Left ventricle myocardium inferior (tissue), 1 donor: Measurements from ENCODE around the gene STC2. TPM values are rescaled to one million over a fixed set of nuclear protein-coding genes. Genes with fewer than 3 reads are reported as not detected.
"Not testable (repeated sequence)": the region's sequence is repeated elsewhere in the genome, so short reads cannot be mapped to it uniquely, and the experiment has no call there.

Experiments
- DNase-seq: peaks from one replicate; pipeline ENCODE4 v3.0.0-alpha.2; 2020
- H3K27ac ChIP-seq: fragments of 200-600 bp; replicated peaks from 2 replicates; pipeline ENCODE4 v1.8.0; 2021
- H3K27me3 ChIP-seq: fragments of 200-600 bp; 2 replicates; pipeline ENCODE4 v1.8.0; 2021; ENCODE audit warnings: low read depth
- H3K36me3 ChIP-seq: fragments of 200-600 bp; 2 replicates; pipeline ENCODE4 v1.8.0; 2021
- H3K4me1 ChIP-seq: fragments of 200-600 bp; 2 replicates; pipeline ENCODE4 v1.8.0; 2021
- H3K4me3 ChIP-seq: fragments of 200-600 bp; 2 replicates; pipeline ENCODE4 v1.8.0; 2021; ENCODE audit warnings: mild to moderate bottlenecking, moderate library complexity
- H3K9me3 ChIP-seq: fragments of 200-600 bp; replicated peaks from 2 replicates; pipeline ENCODE4 v1.8.0; 2021
- intact Hi-C: fragments of 100-400 bp; cut with micrococcal nuclease; formaldehyde crosslinking; loops from one replicate; pipeline ENCODE4 v1.11.0; 2022
- long read RNA-seq: library from polyadenylated mRNA; unstranded; transcript quantifications from one replicate; pipeline ENCODE4 v2.0.0, GENCODE V29; 2021
- total RNA-seq: library from RNA; stranded (reverse); fragmentation: NEBNext Ultra II Directional; extraction: Animal tissue kit (Norgen Biotek cat#: 25700); gene quantifications from one replicate; pipeline ENCODE4 v1.2.1, GENCODE V29; 2021
- TF ChIP-seq, protein P1 (sequence below): fragments of 200-600 bp; IDR thresholded peaks from 2 replicates; pipeline ENCODE4 v1.8.0; 2021; ENCODE audit warnings: antibody characterized with exemption, mild to moderate bottlenecking, borderline replicate concordance
- donor health status: DM: no; HTN: yes; CAD: no; lungs with severe emphysema.

Gene STC2, protein sequence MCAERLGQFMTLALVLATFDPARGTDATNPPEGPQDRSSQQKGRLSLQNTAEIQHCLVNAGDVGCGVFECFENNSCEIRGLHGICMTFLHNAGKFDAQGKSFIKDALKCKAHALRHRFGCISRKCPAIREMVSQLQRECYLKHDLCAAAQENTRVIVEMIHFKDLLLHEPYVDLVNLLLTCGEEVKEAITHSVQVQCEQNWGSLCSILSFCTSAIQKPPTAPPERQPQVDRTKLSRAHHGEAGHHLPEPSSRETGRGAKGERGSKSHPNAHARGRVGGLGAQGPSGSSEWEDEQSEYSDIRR
- 12.4 TPM for total RNA-seq
- long read RNA-seq, full-length matches to known transcripts = 28 of 35 reads
- long read RNA-seq, partial matches to known transcripts = 0 of 35 reads
- long read RNA-seq, other reads (novel, unspliced or antisense) = 7 of 35 reads

DNA sequence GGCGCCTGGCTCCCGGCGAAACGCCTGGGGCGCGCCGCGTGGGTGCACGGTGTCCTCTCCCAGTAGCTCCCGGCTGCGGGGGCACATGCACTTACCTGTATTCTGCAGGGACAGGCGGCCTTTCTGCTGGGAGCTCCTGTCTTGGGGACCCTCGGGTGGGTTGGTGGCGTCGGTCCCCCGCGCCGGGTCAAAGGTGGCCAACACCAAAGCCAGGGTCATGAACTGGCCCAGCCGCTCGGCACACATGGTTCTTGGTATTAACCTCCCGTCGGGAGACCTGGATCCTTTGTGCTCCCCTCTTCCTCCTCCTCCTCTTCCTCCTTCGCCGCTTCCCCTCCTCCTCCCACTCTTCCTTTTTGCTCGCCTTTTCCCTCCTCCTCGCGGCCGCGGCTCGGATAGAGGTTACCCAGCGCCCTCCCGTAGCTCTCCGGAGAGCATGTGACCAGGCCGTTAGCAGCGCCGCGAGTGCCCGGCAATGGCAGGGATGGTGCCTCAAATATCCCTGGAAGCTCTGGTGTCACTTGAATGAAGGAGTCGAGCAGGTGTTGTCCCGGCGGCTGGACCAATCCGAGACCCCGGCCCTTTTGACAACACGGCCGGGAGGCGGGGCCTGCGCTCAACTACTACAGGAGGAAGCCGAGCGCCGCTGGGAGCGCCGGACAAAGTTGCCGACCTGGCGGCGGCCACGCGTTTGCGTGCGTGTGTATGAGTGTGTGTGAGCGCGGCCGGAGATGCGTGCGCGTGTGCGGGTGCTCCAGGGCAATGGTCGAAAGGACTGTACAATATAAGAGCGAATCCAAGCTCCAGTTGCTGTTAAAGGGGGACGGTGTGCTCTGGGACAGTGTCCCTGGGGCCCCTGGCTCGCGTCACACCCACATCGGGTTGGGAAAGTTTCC lies at the start of gene STC2:
STC2 (minus strand) TSS at position 467 of the 896 bp plus-strand sequence; CDS start at position 246, 221 bp downstream.
- Histone ChIP-seq H3K36me3 (peaks cover under 1% of the 10 kb centered on the region), H3K4me1 (peaks cover 76% of the 10 kb centered on the region), H3K27ac (peak within 1 kb of the TSS; percentile 76), H3K9me3 (no peaks in the 10 kb centered on the region), H3K4me3 (peak within 1 kb of the TSS; percentile 66), H3K27me3 (peaks cover 33% of the 10 kb centered on the region)
- peak; percentile 83 for DNase-seq
- intact Hi-C loops = no loop called here
- TF ChIP-seq, protein P1, sequence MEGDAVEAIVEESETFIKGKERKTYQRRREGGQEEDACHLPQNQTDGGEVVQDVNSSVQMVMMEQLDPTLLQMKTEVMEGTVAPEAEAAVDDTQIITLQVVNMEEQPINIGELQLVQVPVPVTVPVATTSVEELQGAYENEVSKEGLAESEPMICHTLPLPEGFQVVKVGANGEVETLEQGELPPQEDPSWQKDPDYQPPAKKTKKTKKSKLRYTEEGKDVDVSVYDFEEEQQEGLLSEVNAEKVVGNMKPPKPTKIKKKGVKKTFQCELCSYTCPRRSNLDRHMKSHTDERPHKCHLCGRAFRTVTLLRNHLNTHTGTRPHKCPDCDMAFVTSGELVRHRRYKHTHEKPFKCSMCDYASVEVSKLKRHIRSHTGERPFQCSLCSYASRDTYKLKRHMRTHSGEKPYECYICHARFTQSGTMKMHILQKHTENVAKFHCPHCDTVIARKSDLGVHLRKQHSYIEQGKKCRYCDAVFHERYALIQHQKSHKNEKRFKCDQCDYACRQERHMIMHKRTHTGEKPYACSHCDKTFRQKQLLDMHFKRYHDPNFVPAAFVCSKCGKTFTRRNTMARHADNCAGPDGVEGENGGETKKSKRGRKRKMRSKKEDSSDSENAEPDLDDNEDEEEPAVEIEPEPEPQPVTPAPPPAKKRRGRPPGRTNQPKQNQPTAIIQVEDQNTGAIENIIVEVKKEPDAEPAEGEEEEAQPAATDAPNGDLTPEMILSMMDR = no peak

DNA sequence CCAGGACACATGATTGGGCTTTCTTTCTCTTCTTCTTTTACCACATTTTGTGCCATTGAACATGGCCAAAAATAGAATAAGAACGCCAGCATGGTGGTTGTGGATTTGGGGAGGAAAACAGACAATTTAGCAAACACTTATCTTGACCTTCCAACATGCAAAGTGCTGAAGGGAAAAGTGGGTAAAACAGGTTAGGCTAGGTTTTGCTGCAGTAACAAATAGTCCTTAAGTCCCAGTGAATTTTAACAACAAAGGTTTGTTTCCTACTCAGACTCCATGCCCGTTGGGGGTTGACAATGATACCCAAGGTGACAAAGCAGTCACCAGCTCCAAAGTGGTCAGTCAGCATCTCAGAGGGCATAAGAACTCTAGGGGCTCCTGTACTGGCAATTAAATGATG lies 43.2 kb upstream of the STC2 start:
- no peaks in the 10 kb centered on the region for H3K36me3 ChIP-seq
- H3K27ac ChIP-seq = no peak overlapping the region
- TF ChIP-seq, protein P1 = no peak
- intact Hi-C loops = no loop called here
- DNase-seq = no peak
- H3K27me3 ChIP-seq = no peaks in the 10 kb centered on the region
- no peak overlapping the region for H3K4me3 ChIP-seq
- no peaks in the 10 kb centered on the region for H3K4me1 ChIP-seq
- peaks cover 29% of the 10 kb centered on the region for H3K9me3 ChIP-seq

DNA sequence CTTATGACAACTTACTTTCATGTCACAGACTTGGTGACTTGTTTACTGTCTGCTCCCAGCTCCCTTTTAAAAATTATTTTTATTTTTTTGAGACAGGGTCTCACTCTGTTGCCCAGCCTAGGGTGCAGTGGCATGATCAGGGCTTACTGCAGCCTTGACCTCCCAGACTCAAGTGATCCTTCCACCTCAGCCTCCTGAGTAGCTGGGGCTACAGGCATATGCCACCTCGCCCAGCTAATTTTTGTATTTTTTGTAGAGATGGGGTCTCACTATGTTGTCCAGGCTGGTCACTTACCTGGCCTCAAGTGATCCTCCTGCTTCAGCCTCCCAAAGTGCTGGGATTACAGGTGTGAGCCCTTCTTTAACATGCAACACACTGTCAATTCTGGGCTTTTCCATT lies 35.2 kb upstream of the STC2 start:
- H3K4me1 ChIP-seq, DNase-seq, intact Hi-C loops, H3K4me3 ChIP-seq, H3K27ac ChIP-seq, H3K36me3 ChIP-seq, H3K27me3 ChIP-seq: not testable (repeated sequence)
- peaks cover 28% of the 10 kb centered on the region for H3K9me3 ChIP-seq

DNA sequence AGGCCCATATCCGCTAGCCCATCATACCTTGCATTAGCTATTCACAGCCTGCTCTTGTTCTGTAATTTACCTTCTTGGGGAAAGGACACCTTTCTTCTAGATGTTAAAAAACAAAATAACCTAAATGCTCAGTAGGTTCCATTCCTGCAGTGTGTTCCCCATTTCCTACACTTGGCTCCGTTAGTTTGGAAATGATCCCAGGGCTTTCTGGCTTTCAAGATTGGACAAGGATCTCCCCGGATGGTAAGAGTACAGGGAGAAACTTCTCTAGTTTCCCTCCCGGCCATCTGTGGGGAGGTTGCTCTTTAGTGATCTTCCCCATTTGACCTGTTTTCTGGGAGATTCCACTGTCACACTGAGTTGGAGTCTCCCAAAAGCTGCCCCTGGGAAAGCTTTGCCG lies 27.3 kb upstream of the STC2 start:
- Histone ChIP-seq H3K4me1 (no peaks in the 10 kb centered on the region), H3K27me3 (peaks cover 11% of the 10 kb centered on the region), H3K36me3 (no peaks in the 10 kb centered on the region), H3K27ac (no peak overlapping the region), H3K4me3 (no peak overlapping the region), H3K9me3 (no peaks in the 10 kb centered on the region)
- no peak for DNase-seq
- TF ChIP-seq, protein P1 = no peak
- intact Hi-C loops = no loop called here

DNA sequence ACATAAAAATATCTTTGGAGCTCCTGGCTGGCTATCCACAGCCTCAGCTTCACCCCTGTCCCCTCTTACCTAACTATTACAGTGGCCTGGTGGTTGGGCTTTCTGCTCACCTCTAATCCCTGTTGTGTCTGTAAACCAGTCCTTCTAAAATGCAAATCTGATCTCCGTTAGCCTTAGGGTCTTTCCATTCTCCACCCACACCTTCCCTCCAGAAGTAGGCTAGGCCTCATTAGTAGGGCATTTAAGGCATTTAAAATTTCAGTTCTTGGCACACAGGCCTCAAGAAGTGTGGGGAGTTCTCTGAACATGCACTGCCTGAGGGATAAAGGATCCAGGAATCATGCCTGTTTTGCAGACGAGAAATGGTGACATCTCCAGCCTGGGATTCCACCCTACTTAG lies 26.4 kb upstream of the STC2 start:
- Histone ChIP-seq H3K36me3 (no peaks in the 10 kb centered on the region), H3K27me3 (peaks cover 11% of the 10 kb centered on the region), H3K27ac (no peak overlapping the region), H3K4me1 (no peaks in the 10 kb centered on the region), H3K4me3 (no peak overlapping the region), H3K9me3 (peaks cover 7% of the 10 kb centered on the region)
- DNase-seq = no peak
- TF ChIP-seq, protein P1 = no peak
- intact Hi-C loops = no loop called here
